Kidney tubule cell (primary cell): Measurements from ENCODE around the gene CYSLTR1.
A peak's percentile ranks its signal among the peaks of the same experiment; 100 is the strongest.
"Not testable (repeated sequence)": the region's sequence is repeated elsewhere in the genome, so short reads cannot be mapped to it uniquely, and the experiment has no call there.

Source experiments
- DNase-seq: peaks from one replicate; pipeline ENCODE4 v3.0.0-alpha.2; 2018; ENCODE audit warnings: low spot score

Gene CYSLTR1

GRCh38 chrX:78327370-78328086, at the start of gene CYSLTR1:
Gene CYSLTR1 (minus strand): TSS chrX:78327611. CDS start chrX:78273746, 53,865 bp downstream.
- no peak for DNase-seq

- no peak for DNase-seq
These were observed 49.8 kb upstream of the CYSLTR1 start for GRCh38 chrX:78377186-78377585.

GRCh38 chrX:78375894-78376293, 48.5 kb upstream of the CYSLTR1 start:
- DNase-seq: peak; percentile 4

GRCh38 chrX:78366576-78366975, 39.2 kb upstream of the CYSLTR1 start:
- DNase-seq: no peak

GRCh38 chrX:78357342-78358055, 30.1 kb upstream of the CYSLTR1 start:
- no peak for DNase-seq

GRCh38 chrX:78333521-78333920, 6.1 kb upstream of the CYSLTR1 start:
- DNase-seq: peak; percentile 13

GRCh38 chrX:78331708-78332107, 4.3 kb upstream of the CYSLTR1 start:
- no peak for DNase-seq

- no peak for DNase-seq
These were observed 3.1 kb upstream of the CYSLTR1 start for GRCh38 chrX:78330540-78330939.

- DNase-seq: no peak
These were observed 2.7 kb upstream of the CYSLTR1 start for GRCh38 chrX:78330068-78330467.

- no peak for DNase-seq
These were observed 2.1 kb upstream of the CYSLTR1 start for GRCh38 chrX:78329486-78329885.

- DNase-seq: no peak
These were observed 1.0 kb downstream of the CYSLTR1 start for GRCh38 chrX:78326401-78326800.

GRCh38 chrX:78322863-78323262, 4.5 kb downstream of the CYSLTR1 start:
- no peak for DNase-seq

GRCh38 chrX:78321809-78322208, 5.6 kb downstream of the CYSLTR1 start:
- DNase-seq: no peak

GRCh38 chrX:78316265-78316664, 11.1 kb downstream of the CYSLTR1 start:
- no peak for DNase-seq

GRCh38 chrX:78315745-78316144, 11.7 kb downstream of the CYSLTR1 start:
- DNase-seq: no peak

- peak; percentile 30 for DNase-seq
These were observed 12.8 kb downstream of the CYSLTR1 start for GRCh38 chrX:78314561-78314960.

- DNase-seq: no peak
These were observed 13.9 kb downstream of the CYSLTR1 start for GRCh38 chrX:78313526-78313925.

GRCh38 chrX:78307665-78308064, 19.7 kb downstream of the CYSLTR1 start:
- DNase-seq: peak; percentile 20

- no peak for DNase-seq
These were observed 24.3 kb downstream of the CYSLTR1 start for GRCh38 chrX:78303086-78303485.

GRCh38 chrX:78300933-78301332, 26.5 kb downstream of the CYSLTR1 start:
- not testable (repeated sequence) for DNase-seq

GRCh38 chrX:78283511-78283910, 43.9 kb downstream of the CYSLTR1 start:
- no peak for DNase-seq

- DNase-seq: no peak
These were observed 90.3 kb downstream of the CYSLTR1 start for GRCh38 chrX:78237127-78237526.

- DNase-seq: not testable (repeated sequence)
These were observed 101.4 kb downstream of the CYSLTR1 start for GRCh38 chrX:78226047-78226446.
